HepG2 (cell line): ENCODE measurements around the gene CTIF.
"Not testable (repeated sequence)": the region's sequence is repeated elsewhere in the genome, so short reads cannot be mapped to it uniquely, and the experiment has no call there.

ENCODE experiments used
- CTCF ChIP-seq: sonication (generic); formaldehyde crosslinking; IDR thresholded peaks from 2 replicates; pipeline ENCODE4 v1.5.0; 2020; ENCODE audit warnings: mild to moderate bottlenecking, missing genetic modification reagents, moderate library complexity
- E2F1 ChIP-seq: sonication (generic); formaldehyde crosslinking; IDR thresholded peaks from 2 replicates; pipeline ENCODE4 v1.5.0; 2020; ENCODE audit warnings: missing genetic modification reagents
- PRDM4 ChIP-seq: sonication (generic); formaldehyde crosslinking; IDR thresholded peaks from 2 replicates; pipeline ENCODE4 v1.9.0; 2021; ENCODE audit warnings: missing genetic modification reagents, borderline replicate concordance
- STAG1 ChIP-seq: sonication (generic); formaldehyde crosslinking; IDR thresholded peaks from 2 replicates; pipeline ENCODE4 v1.4.0; 2020; ENCODE audit warnings: missing genetic modification reagents
- TAF1 ChIP-seq: sonication (generic); formaldehyde crosslinking; IDR thresholded peaks from 2 replicates; pipeline ENCODE4 v1.4.0; 2020; ENCODE audit warnings: missing genetic modification reagents
- THAP11 ChIP-seq: IDR thresholded peaks from 2 replicates; pipeline ENCODE4 v1.6.1; 2016; ENCODE audit warnings: missing biosample characterization, missing genetic modification reagents
- ZNF296 ChIP-seq: sonication (generic); formaldehyde crosslinking; conservative IDR thresholded peaks from 2 replicates; pipeline ENCODE4 v1.5.0; 2020; ENCODE audit warnings: mild to moderate bottlenecking, missing genetic modification reagents
- ZNF407 ChIP-seq: sonication (generic); formaldehyde crosslinking; IDR thresholded peaks from one replicate; pipeline ENCODE4 v1.5.1; 2020; ENCODE audit warnings: mild to moderate bottlenecking, missing genetic modification reagents; ENCODE audit errors: not compliant biosample characterization
- ZNF549 ChIP-seq: sonication (generic); formaldehyde crosslinking; IDR thresholded peaks from 2 replicates; pipeline ENCODE4 v1.5.0; 2020; ENCODE audit warnings: missing genetic modification reagents

- TF ChIP-seq STAG1 (CRISPR knock-in tag); E2F1 (CRISPR knock-in tag); PRDM4; CTCF (CRISPR knock-in tag); ZNF296 (CRISPR knock-in tag); THAP11; ZNF407 (CRISPR knock-in tag); ZNF549; TAF1 (CRISPR knock-in tag): not testable (repeated sequence)
Observed at GRCh38 chr18:48512498-48512897, 26.3 kb upstream of the CTIF start.
